HEK293 (cell line): ENCODE data around the gene B9D1.

Source experiments
- AEBP2 ChIP-seq: fragments of 450-650 bp; formaldehyde crosslinking; IDR thresholded peaks from 2 replicates; pipeline ENCODE4 v1.5.1; 2016; ENCODE audit warnings: missing biosample characterization, missing genetic modification characterization, borderline replicate concordance
- BCL11A ChIP-seq: fragments of 450-650 bp; formaldehyde crosslinking; IDR thresholded peaks from 2 replicates; pipeline ENCODE4 v1.5.1; 2016; ENCODE audit warnings: low read depth, missing biosample characterization, missing genetic modification characterization
- BCL11B ChIP-seq: fragments of 450-650 bp; formaldehyde crosslinking; IDR thresholded peaks from 2 replicates; pipeline ENCODE4 v1.5.1; 2016; ENCODE audit warnings: low read depth, missing biosample characterization, missing genetic modification characterization
- FEZF1 ChIP-seq: fragments of 450-650 bp; formaldehyde crosslinking; IDR thresholded peaks from 2 replicates; pipeline ENCODE4 v1.5.1; 2016; ENCODE audit warnings: missing biosample characterization, missing genetic modification characterization
- IKZF3 ChIP-seq: fragments of 450-650 bp; IDR thresholded peaks from 2 replicates; pipeline ENCODE4 v1.5.0; 2018; ENCODE audit warnings: missing biosample characterization, mild to moderate bottlenecking, missing genetic modification characterization, moderate library complexity
- INSM2 ChIP-seq: fragments of 450-650 bp; formaldehyde crosslinking; IDR thresholded peaks from 2 replicates; pipeline ENCODE4 v1.5.1; 2016; ENCODE audit warnings: missing biosample characterization, missing genetic modification characterization
- KLF16 ChIP-seq: fragments of 450-650 bp; formaldehyde crosslinking; IDR thresholded peaks from 2 replicates; pipeline ENCODE4 v1.5.1; 2017; ENCODE audit warnings: missing biosample characterization, missing genetic modification characterization
- REST ChIP-seq: fragments of 450-650 bp; formaldehyde crosslinking; IDR thresholded peaks from 2 replicates; pipeline ENCODE4 v1.5.1; 2016; ENCODE audit warnings: missing biosample characterization, missing genetic modification characterization
- SP3 ChIP-seq: fragments of 450-650 bp; formaldehyde crosslinking; IDR thresholded peaks from 2 replicates; pipeline ENCODE4 v1.5.1; 2016; ENCODE audit warnings: missing biosample characterization, missing genetic modification characterization
- SP7 ChIP-seq: fragments of 450-650 bp; formaldehyde crosslinking; IDR thresholded peaks from 2 replicates; pipeline ENCODE4 v1.5.1; 2016; ENCODE audit warnings: missing biosample characterization, missing genetic modification characterization
- YY1 ChIP-seq: fragments of 450-650 bp; formaldehyde crosslinking; IDR thresholded peaks from 2 replicates; pipeline ENCODE4 v1.5.1; 2018; ENCODE audit warnings: missing biosample characterization, missing genetic modification characterization
- ZBTB26 ChIP-seq: fragments of 450-650 bp; formaldehyde crosslinking; optimal IDR thresholded peaks from 2 replicates; pipeline ENCODE3; 2016; ENCODE audit warnings: missing biosample characterization, mild to moderate bottlenecking, missing genetic modification characterization
- ZNF114 ChIP-seq: fragments of 450-650 bp; formaldehyde crosslinking; IDR thresholded peaks from 2 replicates; pipeline ENCODE4 v1.5.0; 2017; ENCODE audit warnings: missing biosample characterization, missing genetic modification characterization
- ZNF140 ChIP-seq: fragments of 450-650 bp; formaldehyde crosslinking; IDR thresholded peaks from 2 replicates; pipeline ENCODE4 v1.5.1; 2016; ENCODE audit warnings: missing biosample characterization, missing genetic modification characterization
- ZNF155 ChIP-seq: fragments of 450-650 bp; formaldehyde crosslinking; IDR thresholded peaks from 2 replicates; pipeline ENCODE4 v1.5.1; 2016; ENCODE audit warnings: missing biosample characterization, missing genetic modification characterization
- ZNF157 ChIP-seq: fragments of 450-650 bp; formaldehyde crosslinking; IDR thresholded peaks from 2 replicates; pipeline ENCODE4 v1.5.1; 2016; ENCODE audit warnings: missing biosample characterization, missing genetic modification characterization
- ZNF175 ChIP-seq: fragments of 450-650 bp; formaldehyde crosslinking; IDR thresholded peaks from 2 replicates; pipeline ENCODE4 v1.5.1; 2016; ENCODE audit warnings: missing biosample characterization, missing genetic modification characterization
- ZNF211 ChIP-seq: fragments of 450-650 bp; formaldehyde crosslinking; IDR thresholded peaks from 2 replicates; pipeline ENCODE4 v1.5.1; 2016; ENCODE audit warnings: low read depth, missing biosample characterization, missing genetic modification characterization
- ZNF223 ChIP-seq: fragments of 450-650 bp; formaldehyde crosslinking; IDR thresholded peaks from 2 replicates; pipeline ENCODE4 v1.5.1; 2016; ENCODE audit warnings: missing biosample characterization, missing genetic modification characterization
- ZNF335 ChIP-seq: fragments of 450-650 bp; formaldehyde crosslinking; conservative IDR thresholded peaks from 2 replicates; pipeline ENCODE4 v1.5.1; 2016; ENCODE audit warnings: missing biosample characterization, missing genetic modification characterization
- ZNF423 ChIP-seq: fragments of 450-650 bp; formaldehyde crosslinking; IDR thresholded peaks from 2 replicates; pipeline ENCODE4 v1.5.1; 2016; ENCODE audit warnings: missing biosample characterization, missing genetic modification characterization
- ZNF433 ChIP-seq: fragments of 450-650 bp; formaldehyde crosslinking; IDR thresholded peaks from 2 replicates; pipeline ENCODE4 v1.5.1; 2016; ENCODE audit warnings: missing biosample characterization, missing genetic modification characterization, low read depth
- ZNF449 ChIP-seq: fragments of 450-650 bp; formaldehyde crosslinking; IDR thresholded peaks from 2 replicates; pipeline ENCODE4 v1.5.1; 2017; ENCODE audit warnings: missing biosample characterization, mild to moderate bottlenecking, missing genetic modification characterization, moderate library complexity
- ZNF488 ChIP-seq: fragments of 450-650 bp; formaldehyde crosslinking; IDR thresholded peaks from 2 replicates; pipeline ENCODE4 v1.5.1; 2016; ENCODE audit warnings: missing biosample characterization, missing genetic modification characterization
- ZNF530 ChIP-seq: fragments of 450-650 bp; formaldehyde crosslinking; IDR thresholded peaks from 2 replicates; pipeline ENCODE4 v1.5.1; 2016; ENCODE audit warnings: low read depth, missing biosample characterization, missing genetic modification characterization
- ZNF561 ChIP-seq: fragments of 450-650 bp; IDR thresholded peaks from 2 replicates; pipeline ENCODE4 v1.5.1; 2018; ENCODE audit warnings: missing biosample characterization, missing genetic modification characterization, borderline replicate concordance
- ZNF596 ChIP-seq: fragments of 450-650 bp; IDR thresholded peaks from 2 replicates; pipeline ENCODE4 v1.5.0; 2018; ENCODE audit warnings: missing biosample characterization, mild to moderate bottlenecking, missing genetic modification characterization, moderate library complexity
- ZSCAN18 ChIP-seq: fragments of 450-650 bp; formaldehyde crosslinking; IDR thresholded peaks from 2 replicates; pipeline ENCODE4 v1.5.1; 2016; ENCODE audit warnings: missing biosample characterization, missing genetic modification characterization

The B9D1 gene

GRCh38 chr17:19317359-19318095 is 45.0 kb downstream of the B9D1 start (continued):
- TF ChIP-seq ZNF175 (tag by site-specific recombination) (no peak), ZNF335 (tag by site-specific recombination) (no peak), REST (tag by site-specific recombination) (no peak), ZNF211 (tag by site-specific recombination) (no peak), ZNF433 (tag by site-specific recombination) (no peak), ZNF423 (no peak), ZNF530 (no peak), ZNF488 (no peak), INSM2 (tag by site-specific recombination) (no peak), ZNF561 (no peak), BCL11B (tag by site-specific recombination) (no peak), ZBTB26 (no peak), ZNF140 (tag by site-specific recombination) (no peak), ZNF157 (tag by site-specific recombination) (no peak), ZNF155 (tag by site-specific recombination) (no peak), ZNF223 (tag by site-specific recombination) (no peak), KLF16 (tag by site-specific recombination) (no peak), BCL11A (tag by site-specific recombination) (no peak), SP7 (tag by site-specific recombination) (peak; percentile 39; the same call in 1 of the 2 replicates), FEZF1 (no peak), SP3 (peak; percentile 66), YY1 (tag by site-specific recombination) (no peak), AEBP2 (no peak), ZNF449 (tag by site-specific recombination) (no peak), ZNF114 (tag by site-specific recombination) (no peak), IKZF3 (tag by site-specific recombination) (peak; percentile 72), ZNF596 (no peak), ZSCAN18 (tag by site-specific recombination) (no peak)
